LHCN-M2 (cell line): Measurements from ENCODE around the gene ANAPC7. TPM values are rescaled to one million over a fixed set of nuclear protein-coding genes. Genes with fewer than 3 reads are reported as not detected.
"Not testable (repeated sequence)": the region's sequence is repeated elsewhere in the genome, so short reads cannot be mapped to it uniquely, and the experiment has no call there.

Source experiments
- DNase-seq: peaks from one replicate; pipeline ENCODE4 v3.0.0-alpha.2; 2012; ENCODE audit warnings: low read depth
- polyA plus RNA-seq: library from polyadenylated mRNA; unstranded; fragments of >200 nt; gene quantifications from one replicate; pipeline ENCODE4 v1.2.1, GENCODE V29; 2012; ENCODE audit warnings: missing spikeins
- total RNA-seq: library from RNA; depleted of rRNA; stranded (reverse); fragments of >200 nt; gene quantifications from 2 replicates; pipeline ENCODE4 v1.2.3, GENCODE V29; 2014; rRNA removed

The ANAPC7 gene
- 59.3 and 66.3 TPM in 2 replicates for total RNA-seq
- polyA plus RNA-seq: 25.9 TPM

GRCh38 chr12:110403146-110403975, at the start of gene ANAPC7:
ANAPC7 (minus strand) TSS chr12:110403708; CDS start chr12:110403627, 81 bp downstream.
- DNase-seq: peak; percentile 90

- no peak for DNase-seq
Measured at GRCh38 chr12:110451263-110451662, 47.8 kb upstream of the ANAPC7 start.

GRCh38 chr12:110449799-110450497, 46.4 kb upstream of the ANAPC7 start, which contains the start of gene ARPC3:
ARPC3 (minus strand) TSS chr12:110450337; CDS start chr12:110450260, 77 bp downstream.
- peak; percentile 89 for DNase-seq

- no peak for DNase-seq
Measured at GRCh38 chr12:110444455-110444854, 40.9 kb upstream of the ANAPC7 start.

- no peak for DNase-seq
Measured at GRCh38 chr12:110436231-110436630, 32.7 kb upstream of the ANAPC7 start.

GRCh38 chr12:110431957-110432587, 28.6 kb upstream of the ANAPC7 start:
- no peak for DNase-seq

GRCh38 chr12:110429676-110430075, 26.2 kb upstream of the ANAPC7 start:
- not testable (repeated sequence) for DNase-seq

GRCh38 chr12:110426406-110426805, 22.9 kb upstream of the ANAPC7 start:
- no peak for DNase-seq

- DNase-seq: no peak
Measured at GRCh38 chr12:110424237-110424636, 20.7 kb upstream of the ANAPC7 start.

GRCh38 chr12:110421701-110422100, 18.2 kb upstream of the ANAPC7 start:
- no peak for DNase-seq

- DNase-seq: no peak
Measured at GRCh38 chr12:110421159-110421661, 17.7 kb upstream of the ANAPC7 start.

- DNase-seq: not testable (repeated sequence)
Measured at GRCh38 chr12:110420644-110421043, 17.1 kb upstream of the ANAPC7 start.

- not testable (repeated sequence) for DNase-seq
Measured at GRCh38 chr12:110417113-110417512, 13.6 kb upstream of the ANAPC7 start.

- peak; percentile 17 for DNase-seq
Measured at GRCh38 chr12:110410086-110410485, 6.6 kb upstream of the ANAPC7 start.

GRCh38 chr12:110405126-110405662, 1.7 kb upstream of the ANAPC7 start:
- DNase-seq: not testable (repeated sequence)

GRCh38 chr12:110403976-110404682, 621 bp upstream of the ANAPC7 start:
- peak; percentile 58 for DNase-seq

- DNase-seq: no peak
Measured at GRCh38 chr12:110382683-110383082, 20.8 kb downstream of the ANAPC7 start.

GRCh38 chr12:110379631-110380030, 23.9 kb downstream of the ANAPC7 start:
- DNase-seq: no peak

GRCh38 chr12:110379197-110379596, 24.3 kb downstream of the ANAPC7 start:
- no peak for DNase-seq

- DNase-seq: not testable (repeated sequence)
Measured at GRCh38 chr12:110378131-110378790, 25.2 kb downstream of the ANAPC7 start.
